Measurements from ENCODE around the gene CALR.
"Not testable (repeated sequence)": the region's sequence is repeated elsewhere in the genome, so short reads cannot be mapped to it uniquely, and the experiment has no call there.

Gene CALR

DNA sequence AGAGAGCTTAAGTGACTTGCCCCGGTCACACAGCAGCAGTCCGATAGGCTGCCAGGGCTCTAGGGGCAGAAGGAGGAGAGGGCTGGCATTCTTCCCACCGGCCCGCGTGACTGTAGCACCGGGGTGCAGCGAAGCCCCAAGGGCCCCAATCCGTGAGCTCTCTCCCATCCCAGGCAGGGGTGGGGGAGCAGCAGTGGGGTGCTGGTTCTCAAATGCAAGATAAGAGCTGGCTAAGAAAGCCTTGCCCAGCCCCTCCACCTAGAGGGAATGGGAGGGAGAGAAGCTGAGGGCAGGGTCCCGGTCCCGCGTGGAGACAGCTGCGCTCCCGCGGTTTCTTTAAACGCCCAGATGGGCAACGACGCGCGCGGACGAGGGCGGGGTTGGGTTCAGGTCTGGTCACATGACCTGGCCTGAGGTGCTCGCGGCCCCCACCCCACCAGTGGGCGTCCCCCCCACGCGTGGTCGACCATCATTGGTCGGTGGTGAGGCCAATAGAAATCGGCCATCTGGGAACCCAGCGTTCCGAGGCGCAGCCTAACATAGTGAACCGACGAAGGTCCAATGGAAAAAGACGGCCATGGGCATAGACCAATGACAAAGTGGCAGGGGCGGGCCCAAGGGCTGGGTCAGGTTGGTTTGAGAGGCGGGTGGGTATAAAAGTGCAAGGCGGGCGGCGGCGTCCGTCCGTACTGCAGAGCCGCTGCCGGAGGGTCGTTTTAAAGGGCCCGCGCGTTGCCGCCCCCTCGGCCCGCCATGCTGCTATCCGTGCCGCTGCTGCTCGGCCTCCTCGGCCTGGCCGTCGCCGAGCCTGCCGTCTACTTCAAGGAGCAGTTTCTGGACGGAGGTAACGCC lies at the start of gene CALR:
CALR (plus strand) TSS at position 683 of the 852 bp plus-strand sequence; CDS start at position 754, 71 bp downstream.
- DNase-seq: peak; percentile 99

DNA sequence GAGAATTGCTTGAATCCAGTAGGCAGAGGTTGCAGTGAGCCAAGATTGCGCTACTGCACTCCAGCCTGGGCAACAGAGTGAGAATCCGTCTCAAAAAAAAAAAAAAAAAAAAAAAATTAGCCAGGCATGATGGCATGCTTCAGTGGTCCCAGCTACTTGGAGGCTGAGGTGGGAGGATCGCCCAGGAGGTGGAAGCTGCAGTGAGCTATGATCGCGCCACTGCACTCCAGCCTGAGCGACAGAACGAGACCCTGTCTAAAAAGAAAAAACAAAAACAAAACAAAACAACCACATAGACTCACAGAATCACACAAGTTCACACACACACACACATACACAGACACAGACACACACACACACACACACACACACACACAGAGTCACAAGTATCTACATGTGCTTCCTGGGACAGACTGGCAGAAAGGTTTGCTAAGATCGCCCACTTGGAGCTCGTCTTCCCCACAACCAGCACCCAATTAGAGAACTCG lies 48.1 kb upstream of the CALR start:
- not testable (repeated sequence) for DNase-seq

DNA sequence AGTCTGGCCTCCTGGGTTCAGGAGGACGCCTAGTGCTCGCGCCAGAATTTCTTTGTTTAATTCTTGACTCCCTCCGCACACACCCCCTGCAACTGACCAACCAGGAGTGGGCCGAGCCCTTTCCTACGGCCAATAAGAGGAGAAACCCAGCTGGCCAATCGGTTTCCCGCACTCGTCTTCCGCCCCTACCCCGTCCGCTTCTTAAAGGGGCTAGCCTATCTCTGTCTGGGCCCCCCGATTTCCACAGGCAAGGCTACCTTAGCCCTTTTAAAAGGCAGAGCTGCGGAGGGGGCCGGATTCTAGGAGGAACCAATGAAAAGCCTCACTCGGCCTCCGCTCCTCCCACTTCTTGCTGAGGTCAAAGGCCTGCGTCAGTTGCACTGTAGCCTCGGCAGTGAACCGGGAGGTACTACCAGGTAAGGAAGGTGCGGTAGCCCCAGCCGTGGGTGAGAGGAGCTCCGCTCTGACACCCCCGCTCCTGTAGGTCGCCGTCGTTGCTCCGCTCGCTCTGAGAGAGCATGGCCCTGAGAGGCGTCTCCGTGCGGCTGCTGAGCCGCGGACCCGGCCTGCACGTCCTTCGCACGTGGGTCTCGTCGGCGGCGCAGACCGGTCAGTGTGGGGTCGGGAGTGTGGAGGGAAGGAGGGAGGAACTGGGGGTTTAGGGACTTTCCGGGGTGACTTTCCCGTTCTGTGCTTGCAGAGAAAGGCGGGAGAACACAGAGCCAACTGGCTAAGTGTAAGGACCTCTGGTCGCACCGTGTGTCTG lies 47.4 kb upstream of the CALR start, which contains the start of gene GCDH:
GCDH (plus strand) TSS at position 374 of the 766 bp plus-strand sequence; CDS start at position 519, 145 bp downstream.
- peak; percentile 96 for DNase-seq

DNA sequence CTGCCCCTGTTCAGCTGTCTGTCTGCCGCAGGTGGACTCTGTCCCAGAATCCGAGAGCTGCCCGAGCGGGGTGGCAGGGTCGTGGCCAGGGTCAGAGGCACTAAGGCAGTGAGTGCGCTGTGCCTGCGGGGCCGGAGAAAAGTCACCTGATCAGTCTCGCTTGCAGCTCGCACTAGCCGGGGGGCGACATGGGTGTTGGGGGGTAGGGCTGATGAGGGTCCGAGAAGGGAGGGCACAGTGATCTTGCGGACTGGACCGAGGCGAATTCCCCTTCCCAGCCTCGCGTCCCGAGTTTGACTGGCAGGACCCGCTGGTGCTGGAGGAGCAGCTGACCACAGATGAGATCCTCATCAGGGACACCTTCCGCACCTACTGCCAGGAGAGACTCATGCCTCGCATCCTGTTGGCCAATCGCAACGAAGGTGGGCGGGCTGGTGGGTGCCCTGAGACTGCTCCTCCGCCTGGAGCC lies 46.8 kb upstream of the CALR start:
- no peak for DNase-seq

DNA sequence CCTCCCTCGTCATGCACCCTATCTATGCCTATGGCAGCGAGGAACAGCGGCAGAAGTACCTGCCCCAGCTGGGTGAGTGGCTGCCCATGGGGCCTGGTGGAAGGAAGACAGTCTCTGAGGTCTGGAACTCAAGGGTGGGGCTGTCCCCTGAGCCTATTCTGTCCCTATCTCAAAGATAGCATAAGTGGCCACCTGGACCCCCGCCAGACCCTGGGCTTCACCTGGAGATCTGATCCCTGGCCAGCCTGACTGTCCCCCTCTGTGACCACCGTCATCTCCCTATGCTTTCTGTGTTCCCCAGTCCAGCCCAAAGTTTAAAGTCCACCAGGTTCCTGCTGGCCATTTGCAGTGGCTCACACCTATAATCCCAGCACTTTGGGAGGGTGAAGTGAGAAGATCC lies 44.8 kb upstream of the CALR start:
- no peak for DNase-seq

DNA sequence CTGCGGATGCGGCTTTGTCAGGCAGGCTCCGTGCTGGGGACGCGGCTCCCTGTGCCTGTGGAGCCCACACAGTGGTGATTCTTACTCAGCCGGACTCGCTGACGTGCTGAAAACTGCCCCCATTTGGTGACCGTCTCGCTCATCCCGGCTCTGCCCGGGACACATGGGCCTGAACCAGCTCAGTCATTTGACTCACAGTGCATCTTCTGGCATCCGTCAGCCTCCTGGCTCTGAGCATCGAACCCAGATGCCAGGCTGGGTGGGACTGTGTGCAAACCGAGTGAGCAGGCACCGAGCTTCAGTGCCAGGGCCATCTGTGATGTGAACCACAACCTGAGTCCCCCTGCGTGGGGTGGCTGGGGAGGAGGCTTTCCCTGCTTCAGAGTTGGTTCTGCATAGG lies 41.9 kb upstream of the CALR start:
- DNase-seq: no peak

DNA sequence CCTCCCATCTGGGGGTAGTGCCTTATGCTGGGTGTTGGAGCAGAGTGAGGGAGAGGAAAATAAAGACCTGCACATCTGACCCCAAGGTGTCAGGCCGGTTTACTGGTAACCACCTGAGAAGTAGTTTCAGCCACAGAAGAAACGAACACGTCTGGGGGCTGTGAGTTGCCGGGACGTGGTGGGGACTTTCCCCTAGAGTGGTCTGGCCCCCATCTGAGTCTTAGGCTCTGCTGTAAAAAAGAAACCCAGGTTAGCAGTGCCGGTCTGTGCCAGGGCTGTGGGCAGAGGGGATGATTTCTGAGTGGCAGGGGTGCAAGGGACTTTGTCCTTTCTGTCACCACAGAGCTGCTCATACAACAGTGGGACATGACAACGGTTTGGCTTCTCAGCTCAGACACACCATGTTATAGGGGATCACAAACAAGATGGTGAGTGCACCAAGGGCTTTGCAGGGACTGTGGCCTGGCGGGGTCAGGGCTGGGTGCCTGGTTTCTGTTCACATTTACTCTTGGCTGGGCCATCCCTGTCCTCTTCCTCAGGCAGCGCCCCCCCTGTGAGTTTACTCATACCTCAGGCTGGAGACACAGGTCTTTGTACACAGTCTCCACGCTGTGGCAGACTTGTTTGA lies 38.4 kb upstream of the CALR start:
- no peak for DNase-seq

DNA sequence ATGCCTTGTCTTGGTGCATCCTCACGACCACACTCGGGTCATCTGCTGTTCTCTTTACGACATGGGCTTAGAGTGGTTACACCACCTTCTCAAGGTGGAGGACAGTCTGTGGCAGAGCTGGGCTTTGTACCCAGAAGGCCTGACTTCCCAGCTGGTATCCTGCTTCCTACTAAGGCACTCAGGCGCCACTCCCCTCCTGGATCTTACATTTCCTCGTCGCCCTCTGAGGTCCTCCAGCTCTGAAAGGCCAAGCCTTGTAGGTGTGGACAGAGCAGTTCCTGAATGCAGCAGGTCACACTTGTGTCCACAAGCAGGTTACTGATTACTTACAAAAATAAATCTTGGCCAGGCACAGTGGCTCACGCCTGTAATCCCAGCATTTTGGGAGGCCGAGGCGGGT lies 31.2 kb upstream of the CALR start:
- DNase-seq: no peak

DNA sequence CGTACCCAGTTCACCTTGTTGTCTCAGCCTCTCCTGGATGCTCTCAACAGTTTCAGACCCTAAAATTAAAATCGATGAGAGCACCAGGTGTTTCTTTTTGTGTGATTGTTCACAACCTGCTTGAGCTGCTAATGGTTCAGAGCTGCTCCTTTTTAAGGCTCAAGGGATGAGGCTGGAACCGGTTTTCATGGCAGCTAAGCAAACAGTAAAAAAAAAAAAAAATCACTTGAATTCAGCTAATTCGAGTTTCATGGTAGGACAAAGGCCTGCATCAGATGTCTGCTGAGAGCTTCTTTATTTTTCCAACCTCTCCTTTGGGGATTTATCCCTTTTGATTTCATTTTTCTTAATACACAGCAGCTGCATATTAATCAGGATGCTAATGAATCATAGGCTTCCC lies 25.8 kb upstream of the CALR start:
- no peak for DNase-seq

DNA sequence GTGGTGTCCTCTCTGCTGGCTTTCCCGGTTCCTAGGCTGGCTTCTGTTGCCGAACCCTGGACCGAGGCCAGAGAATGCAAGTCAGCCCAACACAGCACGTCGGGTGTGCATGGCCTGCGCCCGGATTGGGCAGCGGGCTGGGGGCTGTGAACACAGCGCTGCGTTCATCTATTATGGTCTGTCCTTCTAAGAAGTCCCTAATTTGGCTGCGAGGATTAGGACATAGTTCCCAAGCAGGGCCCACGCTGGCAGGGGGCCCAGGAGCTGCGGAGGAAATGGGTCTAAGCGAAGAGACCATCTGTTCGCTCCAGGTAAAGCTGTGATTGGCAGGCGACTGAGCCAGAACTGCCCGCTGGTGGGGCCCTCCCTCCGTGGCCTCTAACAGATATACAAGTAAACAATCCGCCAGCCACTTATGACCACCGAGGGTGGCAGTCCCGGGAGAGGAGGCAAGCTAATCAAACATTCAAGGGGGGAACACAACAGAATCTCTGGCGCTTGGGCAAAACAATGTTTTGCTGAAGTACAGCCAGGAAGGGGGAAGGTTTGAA lies 25.3 kb upstream of the CALR start:
- DNase-seq: peak; percentile 64

DNA sequence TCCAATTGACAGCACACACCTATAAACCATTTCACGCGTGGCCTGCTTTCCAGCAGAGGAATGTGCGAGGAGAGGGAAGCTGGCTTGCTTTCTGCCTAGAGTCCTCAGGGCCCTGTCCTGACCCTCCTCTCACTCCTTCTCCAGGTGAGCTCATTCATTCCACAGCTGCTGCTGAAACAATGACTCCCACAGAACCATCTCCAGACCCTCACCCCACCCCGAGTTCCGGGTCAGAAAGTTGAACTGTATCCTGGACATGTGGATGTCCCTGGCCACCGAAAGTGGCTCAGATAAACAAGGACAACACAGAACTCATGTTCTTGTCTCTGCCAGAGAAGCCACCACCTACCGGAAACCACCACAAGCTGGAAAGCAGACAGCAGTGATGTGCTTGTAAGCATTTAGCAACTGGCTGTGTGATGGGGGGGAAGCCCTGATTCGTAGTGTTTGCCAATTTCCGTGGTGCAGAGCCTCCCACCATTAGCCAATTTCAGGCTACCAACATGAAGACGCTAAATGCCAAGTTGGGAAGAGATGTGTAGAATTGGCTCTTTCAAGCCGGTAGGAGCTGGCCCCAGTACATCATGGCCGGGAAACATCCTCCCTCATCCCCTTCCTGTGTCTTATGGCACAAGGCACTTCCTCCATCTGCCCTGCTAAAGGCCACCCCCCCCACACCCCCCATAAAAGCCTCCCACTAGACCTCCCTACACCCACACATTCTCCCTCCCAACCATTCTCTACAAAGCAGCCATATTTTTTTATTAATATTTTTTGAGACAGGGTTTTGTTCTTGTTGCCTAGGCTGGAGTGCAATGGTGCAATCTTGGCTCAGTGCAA lies 24.3 kb upstream of the CALR start:
- DNase-seq: peak; percentile 24

DNA sequence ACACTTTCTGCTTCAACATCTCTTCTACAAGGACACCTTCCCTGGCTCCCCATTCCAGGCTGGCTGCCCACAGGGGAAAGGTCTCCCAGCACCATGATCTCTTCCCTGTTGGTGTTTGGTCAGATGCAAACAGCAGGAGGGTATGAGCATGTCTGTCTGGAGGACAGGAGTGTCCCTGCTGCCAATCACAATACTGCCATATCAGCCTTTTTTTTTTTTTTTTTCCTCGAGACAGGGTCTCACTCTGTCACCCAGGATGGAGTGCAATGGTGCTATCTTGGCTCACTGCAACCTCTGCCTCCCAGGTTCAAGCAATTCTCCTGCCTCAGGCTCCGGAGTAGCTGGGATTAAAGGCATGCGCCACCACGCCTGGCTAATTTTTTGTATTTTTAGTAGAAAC lies 22.5 kb upstream of the CALR start:
- not testable (repeated sequence) for DNase-seq

DNA sequence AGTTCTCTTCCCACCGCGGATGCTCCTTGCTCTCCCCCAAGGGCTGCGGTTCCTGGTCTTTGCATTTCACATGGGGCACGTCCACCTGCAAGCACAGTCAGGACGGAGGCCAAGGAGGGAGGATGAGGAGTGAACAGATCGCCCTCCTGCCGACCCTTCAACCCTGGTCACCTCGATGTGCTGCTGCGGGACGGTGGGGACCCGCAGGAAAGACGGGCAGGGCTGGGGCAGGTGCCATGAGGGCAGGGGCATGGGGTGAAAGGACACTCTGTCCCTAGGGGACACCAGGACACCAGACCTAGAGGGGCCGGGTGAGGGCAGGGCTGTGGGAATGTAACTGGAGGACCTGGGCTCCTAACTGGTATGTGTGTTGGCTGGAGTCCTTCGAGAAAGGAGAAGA lies 20.2 kb upstream of the CALR start:
- DNase-seq: no peak

DNA sequence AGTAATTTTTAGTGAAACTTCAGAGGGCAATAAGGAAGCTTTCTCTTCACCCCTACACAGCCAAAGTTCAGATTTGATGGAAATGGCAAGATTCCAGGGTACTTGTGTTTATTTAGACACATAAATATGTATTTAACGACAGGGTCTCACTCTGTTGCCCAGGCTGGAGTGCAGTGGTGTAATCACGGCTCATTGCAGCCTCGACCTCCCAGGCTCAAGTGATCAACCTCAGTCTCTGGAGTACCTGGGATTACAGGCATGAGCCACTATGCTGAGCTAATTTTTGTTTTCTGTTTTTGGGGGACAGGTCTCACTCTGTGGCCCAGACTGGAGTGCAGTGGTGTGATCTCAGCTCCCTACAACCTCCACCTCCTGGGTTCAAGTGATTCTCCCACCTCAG lies 17.4 kb upstream of the CALR start:
- no peak for DNase-seq

DNA sequence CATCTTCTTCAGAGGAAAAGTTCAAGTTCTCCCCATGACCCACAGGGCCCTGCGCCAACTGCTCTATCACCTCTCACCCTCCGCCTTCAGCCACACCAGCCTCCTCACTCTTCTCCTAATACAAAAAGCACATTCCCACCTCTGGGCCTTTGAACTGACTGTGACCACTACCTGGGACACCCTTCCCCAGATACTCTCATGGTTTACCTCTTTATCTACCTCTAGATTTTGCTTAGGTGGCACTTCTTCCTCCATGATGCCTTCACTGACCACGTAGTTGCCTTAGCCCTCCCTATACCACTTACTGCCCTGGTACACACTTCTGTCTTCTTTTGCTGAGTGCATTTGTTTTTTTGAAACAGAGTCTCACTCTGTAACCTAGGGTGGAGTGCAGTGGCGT lies 15.4 kb upstream of the CALR start:
- DNase-seq: no peak

DNA sequence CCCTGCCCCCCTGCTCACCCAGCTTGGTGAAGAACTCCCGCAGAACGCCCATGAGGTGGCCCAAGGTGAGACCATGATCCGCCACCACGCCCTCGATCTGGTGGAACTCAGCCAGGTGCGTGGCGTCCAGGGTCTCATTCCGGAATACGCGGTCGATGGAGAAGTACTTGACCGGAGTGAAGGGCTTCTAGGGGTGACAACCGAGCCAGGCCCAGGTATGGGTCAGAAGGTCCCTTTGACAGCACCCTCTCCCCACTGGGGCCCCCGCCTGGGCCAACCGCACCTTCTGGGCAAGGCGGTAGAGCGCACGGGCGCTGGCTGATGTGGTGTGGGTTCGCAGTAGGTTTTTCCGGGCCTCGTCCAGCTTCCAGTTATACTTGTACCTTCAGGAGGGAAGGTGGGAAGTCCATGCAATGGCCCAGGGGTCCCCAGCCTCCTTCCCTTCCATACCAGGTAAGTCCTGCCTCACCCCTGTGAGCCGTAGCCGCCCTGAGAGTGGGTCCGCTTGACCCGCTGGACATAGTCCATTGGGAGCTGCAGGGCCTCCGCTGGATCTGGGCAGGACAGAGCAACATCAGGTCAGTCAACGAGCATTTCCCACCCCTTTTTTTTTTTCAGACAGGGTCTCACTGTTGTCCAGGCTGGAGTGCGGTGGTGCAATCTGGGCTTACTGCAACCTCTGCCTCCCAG lies 13.6 kb upstream of the CALR start:
- DNase-seq: no peak

DNA sequence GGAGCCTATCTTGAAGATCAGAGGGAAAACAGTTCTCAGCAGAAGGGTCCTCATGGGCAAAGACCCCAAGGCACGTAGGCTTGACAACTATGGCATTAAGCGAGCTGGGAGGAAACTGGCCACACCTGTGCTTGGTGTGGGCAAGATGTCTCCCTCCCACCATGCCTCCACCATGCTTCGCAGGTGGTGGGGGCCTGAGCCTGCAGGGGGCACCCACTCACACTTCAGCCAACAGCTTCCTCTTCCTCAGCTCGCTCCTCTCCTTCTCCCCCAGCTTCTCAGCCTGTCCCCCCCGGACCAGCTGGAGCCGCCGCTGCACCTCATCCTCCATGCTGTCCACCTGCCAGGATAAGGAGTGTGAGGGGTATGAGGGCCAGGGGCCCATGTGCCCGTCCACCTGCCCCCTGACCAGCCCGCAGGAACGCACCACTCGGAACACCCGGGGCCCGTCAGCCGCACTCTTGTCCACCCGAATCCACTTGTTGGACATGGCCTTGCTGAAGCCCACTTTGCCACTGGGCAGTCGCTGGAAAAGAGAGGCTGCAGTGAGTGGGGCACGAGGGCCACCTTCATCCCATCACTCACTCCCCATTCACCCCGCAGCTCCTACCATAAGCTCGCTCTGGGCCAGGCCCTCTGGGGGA lies 8.3 kb upstream of the CALR start:
- DNase-seq: no peak

DNA sequence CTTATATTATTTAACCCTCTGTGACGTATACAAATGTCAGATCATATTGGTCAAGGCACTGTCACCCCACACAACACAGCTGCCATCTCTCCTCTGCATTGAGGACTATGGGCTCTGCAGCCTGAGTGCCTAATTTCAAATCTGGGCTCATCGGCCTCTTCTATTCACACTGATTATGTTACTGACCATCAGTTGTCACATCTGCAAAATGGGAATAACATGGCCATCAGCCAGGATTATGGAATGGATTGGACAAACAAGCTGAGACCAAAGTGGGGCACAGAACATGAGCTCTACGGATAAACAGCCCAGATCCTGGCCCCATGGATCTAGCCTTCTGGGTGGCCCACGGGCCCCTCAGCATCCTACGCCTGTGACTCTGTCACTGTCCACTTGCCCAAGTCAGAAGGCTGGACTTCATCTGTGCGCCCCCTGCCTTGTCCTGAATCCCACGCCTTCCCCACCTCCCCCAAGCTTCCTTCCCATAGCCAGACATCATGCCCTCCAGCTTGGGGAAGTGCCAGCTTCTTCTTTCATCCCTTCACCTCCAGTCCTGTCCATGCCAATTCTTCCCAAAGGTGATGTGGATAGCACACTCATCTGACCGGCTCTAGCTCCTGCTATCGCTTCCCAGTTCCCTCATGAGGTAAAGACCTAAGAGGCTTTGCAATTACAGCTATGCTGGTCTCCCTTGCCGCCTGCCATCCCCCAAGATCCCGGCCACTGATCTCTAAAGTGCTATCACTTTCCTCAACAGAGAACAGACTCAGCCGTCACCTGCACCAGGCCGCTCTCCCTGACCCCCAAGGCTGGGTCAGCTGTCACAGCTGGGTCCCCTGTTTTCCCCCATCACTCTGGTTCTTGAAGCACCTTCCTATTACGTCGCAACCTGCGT lies 5.8 kb upstream of the CALR start:
- DNase-seq: no peak

DNA sequence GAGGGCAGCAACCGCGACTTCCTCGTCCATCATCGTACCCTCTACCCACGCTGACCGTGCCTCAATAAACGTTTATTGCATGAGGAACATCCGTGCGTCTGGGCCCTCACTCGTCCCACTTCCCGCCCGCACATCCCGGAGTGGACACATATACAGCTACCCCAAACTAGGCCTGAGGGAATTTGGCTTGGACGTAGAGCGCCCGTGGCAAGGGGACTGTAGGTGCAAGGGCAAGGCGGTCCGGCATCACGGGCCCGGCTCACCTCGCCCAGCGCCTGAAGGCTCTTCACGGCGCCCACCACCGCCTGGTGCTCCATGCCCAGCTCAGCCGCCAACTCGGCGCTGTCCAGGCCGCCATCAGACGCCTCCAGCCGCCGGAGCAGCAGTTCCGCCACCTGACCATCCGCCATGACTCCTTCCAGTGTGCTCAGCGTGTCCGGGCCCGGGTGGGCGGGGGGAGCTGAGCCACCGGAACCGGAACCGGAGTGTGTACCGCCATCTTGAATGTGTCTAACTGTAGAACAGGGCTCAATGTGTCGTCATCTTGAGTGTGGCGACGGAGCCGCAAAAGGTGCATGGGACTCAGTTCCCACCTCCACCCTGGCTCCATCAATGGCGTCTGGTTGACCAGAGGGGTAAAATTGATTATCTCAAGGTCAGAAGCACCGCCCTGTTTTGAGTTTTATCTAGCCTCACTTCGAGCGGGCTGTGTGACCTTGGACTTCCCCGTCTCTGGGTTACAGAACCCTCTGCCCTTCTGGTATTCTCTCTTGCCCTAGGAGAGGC lies 4.9 kb upstream of the CALR start, which contains the start of gene FARSA:
FARSA (minus strand) TSS at position 425 of the 786 bp plus-strand sequence; CDS start at position 410, 15 bp downstream.
- peak; percentile 92 for DNase-seq
